ENCODE measurements around the gene SDCBP2.

The SDCBP2 gene

DNA sequence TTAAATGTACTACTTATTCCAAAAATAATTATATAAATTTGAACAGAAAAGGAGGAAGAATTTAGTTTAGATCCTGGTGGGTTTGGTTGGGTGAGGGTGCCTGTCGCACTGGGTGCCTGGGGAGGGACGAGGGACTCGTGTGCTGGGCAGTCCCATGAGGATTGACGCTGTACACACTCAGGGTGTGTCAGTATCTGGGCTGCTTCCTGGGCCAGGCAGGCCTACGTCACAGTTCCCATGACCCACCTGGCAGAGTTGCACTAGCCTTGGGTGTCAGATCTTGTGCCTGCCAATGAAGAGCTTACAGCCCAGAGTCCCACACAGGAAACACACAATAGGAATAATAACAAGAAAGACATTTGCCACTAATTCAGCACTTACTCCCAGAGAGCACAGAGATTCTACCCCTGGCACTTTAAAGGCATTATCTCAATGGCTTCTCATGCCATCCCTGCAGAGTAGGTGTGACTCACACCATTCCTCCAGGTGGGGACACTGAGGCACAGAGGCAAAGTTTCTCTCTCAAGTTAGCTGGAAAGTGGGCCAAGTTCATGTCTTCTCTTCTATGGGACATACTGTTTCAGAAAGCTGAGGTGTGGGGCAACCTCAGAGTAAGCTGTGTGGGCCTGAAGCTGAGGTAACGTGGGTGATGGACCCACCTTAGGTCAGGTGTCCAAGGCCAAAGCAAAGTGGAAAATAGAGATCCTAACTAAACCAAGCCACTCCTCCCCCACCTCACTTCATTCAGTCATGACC lies 1.3 kb upstream of the SDCBP2 start:
- no peak for DNase-seq (ENCODE audit: low read depth)

DNA sequence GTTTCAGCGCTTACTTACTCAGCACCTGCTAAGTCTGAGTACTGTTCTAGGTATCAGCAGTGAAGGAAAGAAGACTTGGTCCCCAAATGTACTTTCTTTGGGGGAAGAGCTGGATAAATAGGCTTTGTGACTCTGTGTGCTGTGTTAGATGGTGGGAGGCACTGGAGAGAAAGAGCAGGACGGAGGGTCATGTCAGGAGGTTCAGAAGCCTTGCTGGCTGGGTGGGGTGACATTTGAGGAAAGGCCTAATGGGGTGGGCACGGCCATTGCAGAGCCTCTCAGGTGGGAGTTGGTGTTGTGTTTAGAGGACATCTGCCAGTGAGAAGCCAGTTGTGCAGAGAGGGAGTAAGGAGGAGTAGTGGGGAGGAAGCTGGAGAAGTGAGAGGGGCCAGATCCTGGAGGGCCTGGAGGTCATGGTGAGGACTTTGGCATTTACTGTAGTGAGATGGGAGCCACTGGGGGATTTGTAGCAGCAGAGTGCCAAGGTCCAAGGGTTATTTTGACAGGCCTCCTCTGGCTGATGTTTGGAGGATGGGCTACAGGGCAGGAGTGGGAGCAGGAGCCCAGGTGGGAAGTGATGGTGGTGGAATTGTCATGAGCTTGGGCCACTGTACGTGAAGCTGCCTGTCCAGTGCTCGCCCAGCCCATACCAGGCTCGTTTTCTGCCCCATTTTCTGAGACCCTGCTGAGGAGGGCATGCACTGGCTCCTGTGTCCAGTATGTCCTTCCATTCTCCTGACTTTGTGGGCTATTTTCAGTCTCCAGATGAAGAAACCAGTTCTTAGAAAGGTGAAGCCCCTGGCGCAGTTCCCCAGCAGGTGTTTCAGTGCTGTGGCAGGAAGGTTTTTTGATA lies 886 bp downstream of the SDCBP2 start:
- no peak for DNase-seq (ENCODE audit: low read depth)

DNA sequence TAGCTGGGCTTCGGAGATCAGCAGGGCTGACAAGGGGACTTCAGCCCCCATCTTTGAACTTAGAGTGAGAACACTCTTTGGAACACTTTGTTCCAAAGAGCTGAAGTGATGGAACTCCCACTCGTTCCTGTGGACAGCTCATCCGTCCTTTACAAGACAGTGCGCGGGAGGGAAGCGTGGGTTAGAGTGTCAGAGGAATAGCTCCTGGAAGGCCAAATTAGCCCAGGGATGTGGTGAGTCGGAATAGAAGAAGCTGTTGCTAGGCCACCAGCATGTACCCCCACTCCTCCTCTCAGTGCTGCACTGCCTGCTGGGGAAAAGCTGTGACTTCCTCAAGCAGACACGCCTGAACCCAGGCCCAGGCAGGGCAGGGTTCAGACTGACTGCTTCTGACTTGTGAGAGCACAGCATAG lies 1.7 kb downstream of the SDCBP2 start:
- no peak for DNase-seq (ENCODE audit: low read depth)

DNA sequence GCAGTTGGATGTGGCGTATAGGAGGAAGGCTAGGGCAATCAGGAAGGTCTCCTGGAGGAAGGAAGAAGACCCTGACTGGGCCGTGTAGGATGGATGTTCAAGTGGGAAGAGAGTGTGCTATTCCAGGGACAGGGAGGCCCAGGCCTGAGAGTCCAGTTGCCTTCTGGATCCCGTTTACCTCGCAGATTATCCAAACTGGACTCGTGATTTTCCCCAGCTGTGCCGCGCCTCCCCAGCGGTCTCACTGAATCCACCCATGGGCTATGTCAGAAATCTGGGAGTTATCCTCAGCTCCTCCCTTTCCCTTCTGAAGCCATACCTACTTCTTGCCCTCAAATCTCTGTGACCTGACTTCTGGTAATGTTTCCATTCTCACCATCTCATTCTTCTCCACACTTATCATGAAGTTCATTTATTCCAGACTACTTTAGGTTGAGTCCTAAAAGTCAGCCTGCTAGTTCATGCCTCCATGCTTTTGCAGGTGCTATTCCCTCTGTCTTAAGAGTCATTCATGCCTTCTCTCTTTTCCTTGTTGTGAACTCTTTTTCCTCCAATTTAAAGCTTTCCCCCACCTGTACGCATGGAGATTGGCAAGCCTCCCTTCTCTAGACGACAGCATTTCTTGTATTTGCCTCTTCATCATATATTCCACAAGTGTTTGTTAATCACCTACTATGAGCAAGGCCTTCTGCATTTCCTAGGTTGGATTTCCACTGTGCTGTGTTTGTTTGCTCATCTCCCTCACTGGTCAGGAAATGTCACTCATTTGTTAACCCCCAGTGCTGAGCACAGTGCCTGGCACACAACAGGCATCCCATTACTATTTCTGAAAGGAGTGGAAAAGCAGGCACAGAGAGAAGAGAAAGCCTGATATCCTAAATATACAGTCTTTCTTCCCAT lies 2.7 kb downstream of the SDCBP2 start:
- DNase-seq (ENCODE audit: low read depth), result no peak

DNA sequence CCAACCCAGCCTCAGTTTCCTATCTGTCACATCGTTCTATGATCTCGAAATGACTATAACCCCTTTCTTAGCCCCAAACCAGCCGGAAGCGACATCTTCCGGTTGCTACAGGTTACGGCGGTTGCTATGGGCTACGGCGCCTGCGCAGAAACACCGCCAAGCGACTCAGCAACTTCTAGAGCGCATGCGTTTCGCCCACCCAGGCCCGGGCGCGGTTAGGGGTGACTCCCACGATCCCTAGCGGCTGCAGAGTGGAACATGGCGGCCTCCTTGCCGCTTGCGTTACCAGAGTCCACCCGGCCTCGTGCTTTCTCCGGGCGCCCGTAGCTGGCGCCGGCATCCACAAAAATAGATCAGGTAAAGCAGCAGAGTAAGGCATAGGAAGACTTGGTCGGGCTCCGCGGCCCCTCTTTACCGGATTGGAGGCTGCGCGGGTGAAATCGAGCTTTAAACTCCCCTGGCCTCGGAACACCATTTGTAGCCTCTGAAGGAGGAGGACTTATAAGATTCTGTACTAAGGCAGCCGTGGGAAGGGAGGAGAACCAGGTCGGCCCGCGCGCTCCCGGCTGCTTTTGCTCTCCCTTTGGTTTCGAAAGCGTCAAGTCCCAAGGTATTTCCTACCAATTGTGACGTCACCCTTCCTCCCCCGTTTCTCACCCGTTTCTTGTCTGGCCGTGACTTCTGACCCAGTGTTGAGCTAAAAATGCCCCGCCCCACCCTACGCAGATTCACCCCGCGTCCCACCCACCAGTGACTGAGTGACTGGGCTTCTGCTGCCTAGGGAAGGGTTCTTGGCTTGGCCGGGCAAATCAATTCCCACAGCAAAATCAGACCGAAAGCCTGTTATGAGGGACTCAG lies 3.5 kb downstream of the SDCBP2 start:
- DNase-seq (ENCODE audit: low read depth), result peak; percentile 93

DNA sequence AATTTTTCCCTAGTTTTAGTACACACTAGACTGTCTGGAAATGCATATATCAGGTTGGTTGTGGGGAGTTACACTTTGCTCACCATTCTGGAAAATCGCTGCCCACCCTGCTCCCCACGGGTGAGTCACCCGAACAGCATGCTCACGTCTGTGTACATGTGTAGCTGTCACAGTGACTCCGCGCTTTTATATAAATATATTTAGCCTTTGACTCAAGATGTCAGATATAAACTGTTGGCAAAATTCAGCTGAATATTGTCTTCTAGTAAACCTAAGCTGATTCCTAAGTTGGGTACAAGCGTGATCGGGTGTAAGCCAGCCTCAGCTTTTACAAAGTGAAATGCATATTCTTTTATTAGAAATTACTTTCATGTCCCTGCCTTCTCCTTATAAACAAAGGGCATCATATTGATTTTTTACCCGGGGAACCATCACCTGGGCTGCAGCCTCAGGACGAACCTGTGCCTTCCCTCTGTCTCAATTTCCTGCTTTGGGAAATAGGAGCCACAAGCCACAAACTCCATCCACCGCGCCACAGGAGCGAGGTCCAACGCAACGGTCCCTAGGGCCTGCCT lies 4.3 kb downstream of the SDCBP2 start:
- peak; percentile 40 for DNase-seq (ENCODE audit: low read depth)

DNA sequence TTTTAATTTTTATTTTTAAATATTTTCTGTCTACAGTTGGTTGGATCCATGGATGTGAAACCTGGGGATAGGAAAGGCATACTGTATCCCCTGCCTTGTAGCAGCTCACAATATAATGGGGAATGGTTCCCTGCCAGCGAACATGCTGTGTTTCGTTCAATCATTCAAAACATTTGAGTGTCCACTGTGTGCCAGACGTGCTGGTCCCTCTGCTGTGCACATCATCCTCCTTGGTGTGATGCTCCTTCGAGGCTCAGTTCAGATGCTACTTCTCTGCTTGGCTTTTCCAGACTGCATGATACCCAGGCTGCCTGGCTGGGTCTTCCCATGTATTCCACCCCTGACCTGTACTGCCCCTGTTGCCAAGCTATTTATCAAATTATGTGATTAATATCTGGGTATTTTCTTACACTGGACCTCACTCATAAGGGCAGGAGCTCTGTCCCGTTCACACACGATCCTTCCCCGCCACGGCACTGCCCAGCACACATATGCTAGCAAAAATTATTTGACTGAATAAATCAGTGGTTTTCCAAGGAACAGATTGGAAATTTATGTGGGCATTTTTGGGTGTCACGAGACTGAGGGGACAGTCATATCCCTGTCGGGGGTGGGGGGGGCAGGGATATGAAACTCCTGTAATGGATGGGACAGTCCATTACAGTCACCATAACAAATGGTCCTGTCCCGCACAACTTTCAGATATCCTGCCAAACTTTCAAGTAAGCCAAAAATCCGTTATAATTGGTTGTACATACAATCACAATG lies 4.9 kb downstream of the SDCBP2 start:
- DNase-seq (ENCODE audit: low read depth), result no peak

DNA sequence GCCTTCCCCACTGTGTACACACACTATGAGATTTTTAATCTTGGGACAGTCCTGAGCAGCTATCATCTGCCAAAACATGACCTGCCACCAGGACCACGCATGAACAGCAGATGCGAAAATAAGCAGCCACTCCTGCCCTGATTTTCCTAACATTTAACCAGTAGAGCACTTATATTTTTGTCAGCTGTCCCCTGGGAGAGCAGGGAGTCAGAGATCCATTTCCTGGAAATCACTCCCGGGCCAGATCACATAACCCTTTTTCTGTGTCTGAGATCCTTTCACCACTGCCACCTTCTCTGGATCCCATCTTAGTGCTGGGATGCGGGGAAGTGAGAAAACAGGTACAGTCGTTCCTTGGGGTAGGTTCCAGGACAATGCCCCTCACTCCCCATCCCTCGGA lies 5.7 kb downstream of the SDCBP2 start:
- DNase-seq (ENCODE audit: low read depth), result no peak

DNA sequence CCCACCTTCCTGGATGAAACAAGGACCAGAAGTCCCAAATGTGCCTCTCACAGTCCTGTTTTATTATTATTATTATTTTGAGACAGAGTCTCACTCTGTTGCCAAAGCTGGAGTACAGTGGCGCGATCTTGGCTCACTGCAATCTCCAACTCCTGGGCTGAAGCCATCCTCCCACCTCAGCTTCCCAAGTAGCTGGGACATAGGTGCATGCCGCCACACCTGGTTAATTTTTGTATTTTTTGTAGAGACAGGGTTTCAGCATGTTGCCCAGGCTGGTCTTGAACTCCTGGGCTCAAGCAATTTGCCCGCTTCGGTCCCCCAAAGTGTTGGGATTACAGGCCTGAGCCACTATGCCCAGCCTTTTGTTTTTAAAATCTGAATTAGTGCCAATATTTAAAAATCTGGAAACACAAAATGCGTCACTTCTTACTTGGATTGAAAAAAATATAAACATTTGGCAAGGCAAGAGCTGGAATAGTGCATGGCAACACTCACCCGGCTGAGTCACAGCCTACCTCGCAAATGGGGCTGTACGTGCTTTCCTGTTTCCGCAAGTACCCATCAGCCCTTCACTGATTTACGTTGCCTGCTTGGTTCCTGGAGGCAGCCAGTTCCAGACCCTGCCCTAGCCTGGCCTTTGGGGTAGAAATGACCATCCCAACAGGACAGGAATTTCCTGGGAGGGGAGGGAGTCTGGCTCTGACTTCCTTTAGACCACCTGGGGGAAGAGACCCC lies 6.3 kb downstream of the SDCBP2 start:
- peak; percentile 75 for DNase-seq (ENCODE audit: low read depth)

DNA sequence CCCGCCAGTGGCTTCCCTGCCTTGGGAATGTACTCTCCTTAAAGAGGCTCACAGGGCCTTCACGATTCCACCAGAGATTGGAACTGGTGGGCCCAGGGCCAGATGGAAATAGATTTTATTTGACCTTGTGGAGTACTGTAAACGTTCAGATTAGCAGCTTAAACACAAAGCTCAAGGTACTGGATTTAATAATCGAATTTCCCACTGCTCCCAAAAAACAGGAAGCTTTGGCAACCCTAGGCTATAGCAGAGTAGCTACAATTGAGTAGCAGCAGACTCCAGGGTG lies 7.3 kb downstream of the SDCBP2 start:
- DNase-seq (ENCODE audit: low read depth), result no peak

DNA sequence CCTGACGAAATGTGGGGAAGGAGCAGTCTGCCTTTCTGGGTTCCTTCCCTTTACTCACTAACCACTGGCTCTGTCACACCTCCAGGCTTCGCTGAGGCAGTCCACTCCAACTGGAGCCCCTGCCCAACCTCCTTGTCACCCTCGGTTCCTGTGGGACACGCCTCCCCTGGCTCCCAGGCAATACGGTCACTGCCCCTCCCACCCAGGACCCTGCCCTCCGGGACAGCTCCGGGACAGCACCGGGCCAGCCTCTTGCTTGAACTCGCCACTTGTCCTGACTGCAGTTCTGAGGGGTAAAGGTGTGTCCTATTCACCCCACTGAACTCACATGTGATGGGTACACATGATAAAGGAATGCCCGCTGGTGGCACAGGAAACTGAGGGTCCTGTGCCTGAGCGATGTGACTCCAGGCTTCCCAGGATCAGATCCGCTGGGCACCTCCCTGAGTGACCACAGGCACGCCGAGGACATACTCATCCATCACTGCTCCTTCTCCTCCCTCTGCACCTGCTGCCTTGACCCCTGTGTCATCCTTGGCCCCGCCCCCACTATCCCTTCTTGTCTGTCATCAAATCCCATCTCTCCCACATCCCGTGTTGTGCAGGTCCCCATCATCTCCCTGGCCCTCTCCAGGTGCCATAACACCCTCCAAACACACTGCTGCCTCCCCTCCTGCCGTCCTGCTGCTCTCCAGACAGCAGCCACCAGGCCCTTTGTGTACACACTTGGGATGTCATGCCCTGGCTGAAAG lies 7.9 kb downstream of the SDCBP2 start:
- no peak for DNase-seq (ENCODE audit: low read depth)

DNA sequence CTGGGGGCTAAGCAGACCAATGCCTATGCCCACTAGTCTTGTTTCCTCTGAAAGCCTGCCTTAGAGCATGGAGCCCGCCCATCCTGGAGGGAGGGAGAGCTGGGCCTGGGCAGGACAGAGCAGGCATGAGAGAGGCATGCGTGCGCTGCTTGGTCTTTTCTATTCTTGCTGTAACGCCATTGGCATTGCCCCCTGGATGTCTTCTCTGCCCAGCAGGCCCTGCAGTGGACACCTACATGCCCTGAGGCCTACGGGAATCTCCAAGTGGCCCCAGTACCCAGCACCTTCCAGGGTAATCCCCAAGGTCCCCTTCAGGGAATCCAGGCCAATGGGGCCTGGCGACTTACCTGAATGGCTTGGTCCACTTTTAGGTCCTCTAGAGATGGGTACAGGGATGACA lies 8.9 kb downstream of the SDCBP2 start:
- no peak for DNase-seq (ENCODE audit: low read depth)

DNA sequence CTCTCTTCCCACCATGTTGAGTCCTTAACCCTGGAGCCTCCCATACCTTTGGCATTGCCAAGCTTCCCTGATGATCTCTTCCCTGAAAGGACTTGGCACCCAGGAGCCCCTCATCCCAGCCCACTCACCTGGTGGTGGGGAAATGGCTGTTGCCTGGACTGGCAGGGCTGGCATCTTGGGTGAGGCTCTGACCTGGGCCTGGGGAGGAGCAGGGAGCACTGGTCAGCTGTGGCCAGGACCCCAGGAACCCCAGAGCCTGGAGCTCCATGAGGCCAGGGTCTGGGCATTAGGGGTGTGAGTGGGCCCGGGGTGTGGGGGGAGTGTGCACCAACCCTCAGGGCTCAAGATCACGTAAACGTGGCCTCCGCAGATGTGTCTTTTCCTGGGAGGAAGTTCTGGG lies 9.5 kb downstream of the SDCBP2 start:
- DNase-seq (ENCODE audit: low read depth), result no peak

DNA sequence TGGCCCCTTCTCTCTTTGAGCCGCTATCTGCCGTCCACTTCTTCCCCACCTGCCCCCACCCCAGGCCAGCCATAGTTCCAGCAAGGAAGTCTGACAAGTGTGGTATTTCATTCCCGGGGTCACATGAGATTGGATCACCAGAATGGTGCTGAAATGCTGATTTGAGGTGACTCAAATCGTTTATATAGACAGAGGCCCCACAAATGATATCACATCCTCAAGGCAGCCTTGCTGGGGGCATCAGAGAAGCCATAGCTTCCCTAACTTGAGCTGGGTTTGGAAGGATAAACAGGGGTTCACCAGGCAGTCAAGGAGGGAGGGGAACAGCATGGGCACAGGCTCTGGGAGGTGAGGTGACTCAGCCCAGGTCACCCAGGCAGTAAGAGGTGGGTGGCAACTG lies 9.9 kb downstream of the SDCBP2 start:
- DNase-seq (ENCODE audit: low read depth), result no peak

DNA sequence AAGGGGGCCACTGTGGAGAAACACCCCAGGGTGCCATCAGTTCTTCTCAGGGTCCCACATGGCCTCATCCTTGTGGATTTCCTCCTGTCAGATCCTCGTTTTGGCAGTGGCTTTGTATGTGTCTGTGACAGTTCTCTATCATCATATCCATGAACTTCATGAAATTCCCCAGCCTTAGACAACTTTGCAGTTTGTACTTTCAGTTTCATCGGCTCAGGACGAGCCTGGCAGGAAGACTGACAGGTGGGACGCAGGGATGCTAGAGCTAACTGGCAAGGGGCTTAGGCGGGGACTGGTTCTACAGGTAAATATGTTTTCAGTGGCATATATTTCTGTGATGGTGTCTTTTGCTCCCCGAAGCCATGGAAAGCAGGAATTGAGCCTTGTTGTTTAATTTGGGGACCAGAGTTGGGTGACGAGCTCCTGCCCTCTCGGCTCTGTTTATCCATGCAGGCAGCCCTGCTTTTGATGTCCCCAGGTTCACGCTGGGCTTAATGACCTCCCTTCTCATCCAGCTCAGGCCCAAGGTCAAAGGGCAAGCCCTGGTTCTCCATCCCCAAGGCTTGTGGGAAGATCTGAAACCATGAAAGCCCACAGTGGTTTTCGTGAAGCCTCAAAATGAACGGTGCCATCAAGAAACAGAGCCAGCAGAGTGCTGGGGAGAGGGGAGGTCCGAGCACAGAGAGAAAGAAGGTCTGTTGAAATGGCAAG lies 11.2 kb downstream of the SDCBP2 start:
- DNase-seq (ENCODE audit: low read depth), result no peak

DNA sequence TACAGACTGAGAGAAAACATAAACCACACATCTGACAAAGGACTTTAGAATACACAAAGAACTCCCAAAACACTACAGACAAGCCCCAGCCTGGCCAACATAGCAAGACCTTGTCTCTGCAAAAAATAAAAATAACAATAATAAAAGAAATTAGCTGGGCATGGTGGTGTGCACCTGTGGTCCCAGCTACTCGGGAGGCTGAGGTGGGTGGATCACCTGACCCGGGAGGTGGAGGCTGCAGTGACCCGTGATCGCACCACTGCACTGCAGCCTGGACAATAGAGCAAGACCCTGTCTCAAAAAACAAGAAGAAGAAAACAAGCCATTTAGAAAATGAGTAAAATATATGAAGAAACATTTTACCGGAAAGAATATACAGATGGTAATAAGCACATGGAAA lies 13.1 kb downstream of the SDCBP2 start:
- DNase-seq (ENCODE audit: low read depth), result no peak

DNA sequence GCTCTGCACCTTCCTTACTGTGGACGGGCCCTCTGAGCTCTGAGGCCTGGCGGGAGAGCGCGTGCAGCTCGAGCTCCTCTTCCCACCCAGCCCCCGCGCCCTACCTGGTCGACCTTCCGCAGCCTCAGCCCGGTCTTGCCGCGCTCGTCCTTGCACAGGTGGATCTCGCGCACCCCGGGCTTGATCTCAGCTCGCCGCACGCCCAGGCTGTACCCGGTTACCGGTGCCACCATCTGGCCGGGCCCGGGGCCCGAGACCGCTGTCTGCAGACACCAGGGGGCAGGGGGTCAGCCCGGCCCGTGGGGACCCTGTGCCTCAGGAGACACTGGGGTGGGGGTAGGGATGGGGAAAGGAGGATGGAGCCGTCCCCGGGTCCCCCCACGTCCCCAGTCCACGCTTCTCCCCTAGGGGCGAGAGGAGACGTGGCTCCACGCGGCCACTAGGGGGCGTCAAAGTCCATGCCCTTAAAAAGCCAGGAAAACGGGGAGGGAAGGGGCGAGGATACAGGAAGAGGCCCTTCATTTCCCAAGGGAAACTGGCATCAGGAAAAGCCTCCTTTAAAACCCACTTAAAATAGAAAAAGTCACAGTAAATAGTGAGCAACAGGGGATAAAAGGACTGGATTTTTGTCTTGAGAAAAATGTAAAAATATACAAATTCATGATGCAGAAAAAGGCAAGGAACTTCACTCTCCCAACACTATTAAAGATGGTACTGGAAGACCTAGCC lies 15.5 kb downstream of the SDCBP2 start:
- peak; percentile 51 for DNase-seq (ENCODE audit: low read depth)

DNA sequence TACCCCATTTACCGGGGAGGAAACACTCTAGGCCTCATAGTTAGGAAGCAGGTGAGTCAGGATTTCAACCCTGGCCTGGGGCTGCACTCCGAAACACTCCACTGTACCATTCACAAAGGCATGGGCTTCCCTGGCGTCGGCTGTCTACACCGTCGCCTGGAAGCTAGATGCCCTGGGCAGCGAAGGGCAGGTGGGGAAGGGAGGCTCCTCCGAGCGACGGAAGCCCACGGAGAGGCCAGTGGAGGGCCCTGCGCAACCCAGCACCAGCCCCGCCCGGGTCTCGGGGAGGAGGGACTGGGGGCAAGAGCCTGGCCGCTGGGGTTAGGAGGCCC lies 16.1 kb downstream of the SDCBP2 start:
- DNase-seq (ENCODE audit: low read depth), result no peak
